ENCODE data around the gene FMN2. TPM values are rescaled to one million over a fixed set of nuclear protein-coding genes. Genes with fewer than 3 reads are reported as not detected.
A peak's percentile ranks its signal among the peaks of the same experiment; 100 is the strongest.

The FMN2 gene
- total RNA-seq, 1 experiment from 2014 or later: 4.6 TPM

- no peaks in the 10 kb centered on the region for H3K9me3 ChIP-seq (ENCODE audit: low read length)
- TF ChIP-seq EZH2phosphoT487 (IDR thresholded peaks at IDR 0.05; ENCODE audit: borderline replicate concordance, low read length): no peak
- TF ChIP-seq, protein P1, sequence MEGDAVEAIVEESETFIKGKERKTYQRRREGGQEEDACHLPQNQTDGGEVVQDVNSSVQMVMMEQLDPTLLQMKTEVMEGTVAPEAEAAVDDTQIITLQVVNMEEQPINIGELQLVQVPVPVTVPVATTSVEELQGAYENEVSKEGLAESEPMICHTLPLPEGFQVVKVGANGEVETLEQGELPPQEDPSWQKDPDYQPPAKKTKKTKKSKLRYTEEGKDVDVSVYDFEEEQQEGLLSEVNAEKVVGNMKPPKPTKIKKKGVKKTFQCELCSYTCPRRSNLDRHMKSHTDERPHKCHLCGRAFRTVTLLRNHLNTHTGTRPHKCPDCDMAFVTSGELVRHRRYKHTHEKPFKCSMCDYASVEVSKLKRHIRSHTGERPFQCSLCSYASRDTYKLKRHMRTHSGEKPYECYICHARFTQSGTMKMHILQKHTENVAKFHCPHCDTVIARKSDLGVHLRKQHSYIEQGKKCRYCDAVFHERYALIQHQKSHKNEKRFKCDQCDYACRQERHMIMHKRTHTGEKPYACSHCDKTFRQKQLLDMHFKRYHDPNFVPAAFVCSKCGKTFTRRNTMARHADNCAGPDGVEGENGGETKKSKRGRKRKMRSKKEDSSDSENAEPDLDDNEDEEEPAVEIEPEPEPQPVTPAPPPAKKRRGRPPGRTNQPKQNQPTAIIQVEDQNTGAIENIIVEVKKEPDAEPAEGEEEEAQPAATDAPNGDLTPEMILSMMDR (conservative IDR thresholded peaks at IDR 0.05; ENCODE audit: low read depth, low read length): no peak
- TF ChIP-seq EZH2 (IDR thresholded peaks at IDR 0.05; ENCODE audit: low read length, unreplicated experiment): no peak
- H3K9me2 ChIP-seq (replicated peaks; ENCODE audit: low read length): no peaks in the 10 kb centered on the region
- DNase-seq (no peak), ATAC-seq (no peak)
- CTCF ChIA-PET: no interaction called here
- H4K20me1 ChIP-seq (ENCODE audit: low read length): no peaks in the 10 kb centered on the region
- H3K9ac ChIP-seq (ENCODE audit: low read length): no peak overlapping the region
- peaks cover 27% of the 10 kb centered on the region for H3K27me3 ChIP-seq (ENCODE audit: low read length)
- intact Hi-C loops (cut with micrococcal nuclease): no loop called here
- no peak overlapping the region for H3K27ac ChIP-seq (ENCODE audit: low read length)
- no peaks in the 10 kb centered on the region for H3K79me2 ChIP-seq (ENCODE audit: low read length)
- no peak overlapping the region for H3K4me2 ChIP-seq (ENCODE audit: low read length)
- H3F3A ChIP-seq (ENCODE audit: low read length, unreplicated experiment): no peaks in the 10 kb centered on the region
- H3K4me1 ChIP-seq (ENCODE audit: insufficient read depth, low read length): no peaks in the 10 kb centered on the region
- POLR2A ChIA-PET (ENCODE audit: unreplicated experiment): no interaction called here
- no peaks in the 10 kb centered on the region for H3K36me3 ChIP-seq (ENCODE audit: low read depth, low read length)
- no peak overlapping the region for H2AFZ ChIP-seq (ENCODE audit: low read length)
- no peak overlapping the region for H3K4me3 ChIP-seq (ENCODE audit: low read length)
- no TSS peak for BruUV-seq (replicated peaks)
Observed at GRCh38 chr1:240508950-240509349, 417.3 kb downstream of the FMN2 start.

GRCh38 chr1:240511789-240512188, 420.1 kb downstream of the FMN2 start:
- no peaks in the 10 kb centered on the region for H3K4me1 ChIP-seq (ENCODE audit: insufficient read depth, low read length)
- intact Hi-C loops (cut with micrococcal nuclease): loop anchor here (10.0 kb wide), 1 partner anchor 313 kb away; no protein-coding TSS in a partner anchor
- H3K9me3 ChIP-seq (ENCODE audit: low read length): no peaks in the 10 kb centered on the region

GRCh38 chr1:240515505-240515904, 423.8 kb downstream of the FMN2 start:
- no peak overlapping the region for H3K27ac ChIP-seq (ENCODE audit: low read length)
- CTCF ChIA-PET: no interaction called here
- H3K27me3 ChIP-seq (ENCODE audit: low read length): peaks cover 45% of the 10 kb centered on the region
- no peaks in the 10 kb centered on the region for H3K9me2 ChIP-seq (replicated peaks; ENCODE audit: low read length)
- H3K36me3 ChIP-seq (ENCODE audit: low read depth, low read length): no peaks in the 10 kb centered on the region
- no peaks in the 10 kb centered on the region for H3F3A ChIP-seq (ENCODE audit: low read length, unreplicated experiment)
- intact Hi-C loops (cut with micrococcal nuclease): loop anchor here (10.0 kb wide), 1 partner anchor 309 kb away; no protein-coding TSS in a partner anchor
- no peak overlapping the region for H3K4me3 ChIP-seq (ENCODE audit: low read length)
- peak; percentile 57 for ATAC-seq
- POLR2A ChIA-PET (ENCODE audit: unreplicated experiment): no interaction called here
- TF ChIP-seq EZH2 (IDR thresholded peaks at IDR 0.05; ENCODE audit: low read length, unreplicated experiment) (no peak), EZH2phosphoT487 (IDR thresholded peaks at IDR 0.05; ENCODE audit: borderline replicate concordance, low read length) (no peak)
- TF ChIP-seq, protein P1 (conservative IDR thresholded peaks at IDR 0.05; ENCODE audit: low read depth, low read length): no peak
- BruUV-seq (replicated peaks): no TSS peak
- H4K20me1 ChIP-seq (ENCODE audit: low read length): no peaks in the 10 kb centered on the region
- no peaks in the 10 kb centered on the region for H3K9me3 ChIP-seq (ENCODE audit: low read length)
- no peak overlapping the region for H3K4me2 ChIP-seq (ENCODE audit: low read length)
- peak; percentile 27 for DNase-seq
- no peak overlapping the region for H2AFZ ChIP-seq (ENCODE audit: low read length)
- H3K79me2 ChIP-seq (ENCODE audit: low read length): no peaks in the 10 kb centered on the region
- H3K9ac ChIP-seq (ENCODE audit: low read length): no peak overlapping the region
- H3K4me1 ChIP-seq (ENCODE audit: insufficient read depth, low read length): no peaks in the 10 kb centered on the region

More at GRCh38 chr1:240511789-240512188, 420.1 kb downstream of the FMN2 start:
- Histone ChIP-seq H3K9ac (ENCODE audit: low read length) (no peak overlapping the region), H3K9me2 (replicated peaks; ENCODE audit: low read length) (no peaks in the 10 kb centered on the region), H4K20me1 (ENCODE audit: low read length) (no peaks in the 10 kb centered on the region), H3K27me3 (ENCODE audit: low read length) (peaks cover 33% of the 10 kb centered on the region), H3K27ac (ENCODE audit: low read length) (no peak overlapping the region), H3K36me3 (ENCODE audit: low read depth, low read length) (no peaks in the 10 kb centered on the region), H3K4me2 (ENCODE audit: low read length) (no peak overlapping the region), H2AFZ (ENCODE audit: low read length) (no peak overlapping the region), H3K4me3 (ENCODE audit: low read length) (no peak overlapping the region), H3F3A (ENCODE audit: low read length, unreplicated experiment) (no peaks in the 10 kb centered on the region), H3K79me2 (ENCODE audit: low read length) (no peaks in the 10 kb centered on the region)
- DNase-seq (no peak), ATAC-seq (no peak)
- ChIA-PET CTCF (interaction anchor here (0.6 kb wide), 1 partner anchor 277 kb away, joined by 3 read pairs; no protein-coding TSS in a partner anchor), POLR2A (ENCODE audit: unreplicated experiment) (no interaction called here)
- no TSS peak for BruUV-seq (replicated peaks)
- TF ChIP-seq EZH2 (IDR thresholded peaks at IDR 0.05; ENCODE audit: low read length, unreplicated experiment) (no peak), EZH2phosphoT487 (IDR thresholded peaks at IDR 0.05; ENCODE audit: borderline replicate concordance, low read length) (no peak)
- TF ChIP-seq, protein P1 (conservative IDR thresholded peaks at IDR 0.05; ENCODE audit: low read depth, low read length): no peak

All from PC-3 (cell line).